Duodenal mucosa (tissue), 2 donors: ENCODE measurements around the gene PVRIG.
A peak's percentile ranks its signal among the peaks of the same experiment; 100 is the strongest.
"Not testable (repeated sequence)": the region's sequence is repeated elsewhere in the genome, so short reads cannot be mapped to it uniquely, and the experiment has no call there.

Experiments
- H3K27ac ChIP-seq: one replicate; pipeline ENCODE4 v1.7.0; 2013; ENCODE audit warnings: low read depth, low read length
- H3K27me3 ChIP-seq, 2 donors: one replicate each; pipeline ENCODE4 v1.7.0; 2013; ENCODE audit warnings: low read length in 2 of 2, control low read depth in 1 of 2; ENCODE audit not compliant: insufficient read depth in 2 of 2, control insufficient read depth in 1 of 2
- H3K36me3 ChIP-seq, 2 donors: one replicate each; pipeline ENCODE4 v1.7.0; 2013; ENCODE audit warnings: low read length in 2 of 2, control low read depth in 1 of 2; ENCODE audit not compliant: insufficient read depth in 2 of 2, control insufficient read depth in 1 of 2
- H3K4me1 ChIP-seq, 2 donors: one replicate each; pipeline ENCODE4 v1.7.0; 2013; ENCODE audit warnings: low read length in 2 of 2, control low read depth in 1 of 2; ENCODE audit not compliant: insufficient read depth in 2 of 2, control insufficient read depth in 1 of 2
- H3K4me3 ChIP-seq, 2 donors: one replicate each; pipeline ENCODE4 v1.7.0; 2013; ENCODE audit warnings: low read length in 2 of 2, low read depth in 1 of 2
- H3K9ac ChIP-seq, 2 donors: one replicate each; pipeline ENCODE4 v1.7.0; 2013; ENCODE audit warnings: low read length in 2 of 2, low read depth in 1 of 2
- H3K9me3 ChIP-seq, 2 donors: one replicate each; pipeline ENCODE4 v1.7.0; 2013; ENCODE audit warnings: low read length in 2 of 2, control low read depth in 1 of 2; ENCODE audit not compliant: control insufficient read depth in 1 of 2

The PVRIG gene

GRCh38 chr7:100195222-100195621 lies 24.5 kb upstream of the PVRIG start:
- Histone ChIP-seq H3K36me3 (no peaks in the 10 kb centered on the region), H3K27me3 (no peaks in the 10 kb centered on the region), H3K9ac (no peak overlapping the region), H3K27ac (no peak overlapping the region), H3K9me3 (no peaks in the 10 kb centered on the region), H3K4me3 (no peak overlapping the region), H3K4me1 (peaks cover 1 to 2% of the 10 kb centered on the region in 2 donors)

DNA sequence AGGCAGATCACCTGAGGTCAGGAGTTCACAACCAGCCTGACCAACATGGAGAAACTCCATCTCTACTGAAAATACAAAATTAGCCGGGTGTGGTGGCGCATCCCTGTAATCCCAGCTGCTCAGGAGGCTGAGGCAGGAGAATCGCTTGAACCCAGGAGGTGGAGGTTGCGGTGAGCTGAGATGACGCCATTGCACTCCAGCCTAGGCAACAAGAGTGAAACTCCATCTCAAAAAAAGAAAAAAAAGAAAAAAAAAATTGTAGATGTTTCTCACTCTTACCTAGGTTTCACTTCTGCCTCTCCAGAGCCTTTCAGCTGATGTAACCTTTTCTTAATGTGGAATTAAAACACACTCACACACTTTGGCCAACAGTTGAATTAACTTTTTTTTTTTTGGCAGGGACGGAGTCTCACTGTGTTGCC lies 23.8 kb upstream of the PVRIG start:
- not testable (repeated sequence) for H3K27ac ChIP-seq, H3K9ac ChIP-seq, H3K4me1 ChIP-seq, H3K9me3 ChIP-seq, H3K27me3 ChIP-seq, H3K36me3 ChIP-seq, H3K4me3 ChIP-seq

DNA sequence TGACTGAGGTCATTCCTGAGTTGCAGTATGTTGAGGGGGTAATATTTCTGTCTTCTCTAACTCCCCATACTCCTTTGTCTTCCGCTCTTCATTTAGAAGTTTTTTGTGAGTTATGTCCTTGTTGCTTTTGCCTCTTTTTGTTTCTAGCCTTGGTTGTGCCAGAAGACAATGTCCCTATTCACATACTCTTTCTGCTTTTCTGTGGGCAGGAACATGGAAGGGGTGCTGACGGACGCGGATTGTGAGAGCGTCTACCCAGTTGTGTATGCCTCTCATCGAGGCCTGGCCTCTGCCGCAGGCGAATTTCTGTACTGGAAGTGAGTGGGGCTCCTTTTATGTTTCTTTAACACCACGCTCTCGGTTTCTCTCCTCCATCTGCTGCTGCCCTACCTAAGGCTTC lies 21.5 kb upstream of the PVRIG start:
- H3K27ac ChIP-seq, result no peak overlapping the region
- no peaks in the 10 kb centered on the region for H3K27me3 ChIP-seq
- peaks cover 6 to 10% of the 10 kb centered on the region in 2 donors for H3K4me1 ChIP-seq
- no peaks in the 10 kb centered on the region for H3K36me3 ChIP-seq
- H3K9ac ChIP-seq, result no peak overlapping the region
- H3K4me3 ChIP-seq, result no peak overlapping the region
- no peaks in the 10 kb centered on the region for H3K9me3 ChIP-seq

DNA sequence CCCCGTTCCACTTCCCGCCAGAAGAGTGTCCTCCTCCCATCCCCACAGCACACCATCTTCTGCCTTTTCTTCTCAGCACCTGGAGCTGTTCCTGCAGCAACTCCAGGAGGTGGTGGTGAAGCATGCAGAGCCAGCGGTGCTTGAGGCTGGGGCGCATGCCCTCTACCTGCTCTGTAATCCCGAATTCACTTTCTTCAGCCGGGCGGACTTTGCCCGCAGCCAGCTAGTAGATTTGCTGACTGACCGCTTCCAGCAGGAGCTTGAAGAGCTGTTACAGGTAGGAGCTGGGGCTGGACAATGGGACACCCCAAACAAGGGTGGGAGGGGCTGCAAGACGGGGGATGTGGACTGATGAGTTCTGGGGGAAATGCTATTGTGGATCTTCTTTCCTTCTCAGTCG lies 19.1 kb upstream of the PVRIG start:
- H3K9me3 ChIP-seq, result no peaks in the 10 kb centered on the region
- H3K9ac ChIP-seq, result no peak overlapping the region
- no peak overlapping the region for H3K4me3 ChIP-seq
- no peaks in the 10 kb centered on the region for H3K27me3 ChIP-seq
- H3K36me3 ChIP-seq, result no peaks in the 10 kb centered on the region
- no peak overlapping the region for H3K27ac ChIP-seq
- peaks cover 6 to 10% of the 10 kb centered on the region in 2 donors for H3K4me1 ChIP-seq

GRCh38 chr7:100204454-100204853 lies 15.3 kb upstream of the PVRIG start:
- no peak overlapping the region for H3K27ac ChIP-seq
- no peaks in the 10 kb centered on the region for H3K36me3 ChIP-seq
- H3K4me3 ChIP-seq, result no peak overlapping the region
- H3K9me3 ChIP-seq, result no peaks in the 10 kb centered on the region
- peaks cover 0 to 2% of the 10 kb centered on the region in 2 donors for H3K27me3 ChIP-seq
- peaks cover 17 to 21% of the 10 kb centered on the region in 2 donors for H3K4me1 ChIP-seq
- no peak overlapping the region for H3K9ac ChIP-seq

- Histone ChIP-seq H3K4me3 (peak overlapping the region; percentile 1 to 18), H3K27me3 (peaks cover 0 to 2% of the 10 kb centered on the region in 2 donors), H3K9me3 (no peaks in the 10 kb centered on the region), H3K27ac (no peak overlapping the region), H3K36me3 (no peaks in the 10 kb centered on the region), H3K9ac (no peak overlapping the region), H3K4me1 (peaks cover 26 to 27% of the 10 kb centered on the region in 2 donors)
Measured at GRCh38 chr7:100208911-100209408, 10.8 kb upstream of the PVRIG start.

DNA sequence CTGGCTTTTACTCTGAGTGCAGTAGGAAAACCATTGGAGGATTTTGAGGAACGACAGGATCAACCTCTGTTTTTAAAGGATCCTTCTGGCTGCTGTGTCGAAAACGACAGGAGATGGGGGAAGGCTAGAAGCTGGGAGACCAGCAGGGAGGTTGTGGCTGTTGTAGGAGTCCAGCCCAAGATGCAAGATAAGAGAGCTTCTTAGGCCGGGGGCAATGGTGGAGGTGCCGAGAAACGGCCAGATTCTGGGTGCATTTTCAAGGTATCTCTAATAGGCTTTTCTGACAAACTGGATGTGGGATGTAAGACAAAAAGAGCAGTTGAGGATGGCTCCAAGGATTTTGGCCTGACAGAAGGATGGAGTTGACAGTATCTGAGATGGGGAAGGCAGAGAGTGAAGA lies 10.3 kb upstream of the PVRIG start:
- H3K27me3 ChIP-seq, result peaks cover 0 to 2% of the 10 kb centered on the region in 2 donors
- no peak overlapping the region for H3K27ac ChIP-seq
- no peaks in the 10 kb centered on the region for H3K36me3 ChIP-seq
- peak overlapping the region; percentile 1 to 18 for H3K4me3 ChIP-seq
- H3K9ac ChIP-seq, result no peak overlapping the region
- H3K4me1 ChIP-seq, result peaks cover 26 to 27% of the 10 kb centered on the region in 2 donors
- no peaks in the 10 kb centered on the region for H3K9me3 ChIP-seq

DNA sequence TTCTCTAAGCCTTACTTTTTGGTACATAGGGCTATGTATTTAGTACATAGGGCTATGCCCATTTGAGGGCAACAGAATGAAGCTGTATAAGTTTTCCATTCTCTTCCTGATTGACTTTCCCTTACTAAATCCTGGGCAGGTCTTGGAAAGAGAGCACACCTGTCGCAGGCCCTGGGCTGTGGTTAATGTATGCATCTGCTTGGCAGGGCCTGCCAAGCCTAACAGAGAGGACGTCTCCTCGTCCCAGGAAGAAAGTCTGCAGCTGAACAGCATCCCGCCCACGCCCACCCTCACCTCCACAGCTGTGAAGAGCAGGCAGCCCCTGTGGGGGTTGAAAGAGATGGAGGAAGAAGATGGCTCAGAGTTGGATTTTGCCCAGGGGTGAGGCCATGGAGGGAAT lies 8.9 kb upstream of the PVRIG start:
- H3K4me1 ChIP-seq, result peaks cover 26 to 27% of the 10 kb centered on the region in 2 donors
- H3K9ac ChIP-seq, result no peak overlapping the region
- H3K4me3 ChIP-seq, result no peak overlapping the region
- H3K9me3 ChIP-seq, result no peaks in the 10 kb centered on the region
- no peaks in the 10 kb centered on the region for H3K36me3 ChIP-seq
- H3K27ac ChIP-seq, result no peak overlapping the region
- H3K27me3 ChIP-seq, result peaks cover 0 to 2% of the 10 kb centered on the region in 2 donors

DNA sequence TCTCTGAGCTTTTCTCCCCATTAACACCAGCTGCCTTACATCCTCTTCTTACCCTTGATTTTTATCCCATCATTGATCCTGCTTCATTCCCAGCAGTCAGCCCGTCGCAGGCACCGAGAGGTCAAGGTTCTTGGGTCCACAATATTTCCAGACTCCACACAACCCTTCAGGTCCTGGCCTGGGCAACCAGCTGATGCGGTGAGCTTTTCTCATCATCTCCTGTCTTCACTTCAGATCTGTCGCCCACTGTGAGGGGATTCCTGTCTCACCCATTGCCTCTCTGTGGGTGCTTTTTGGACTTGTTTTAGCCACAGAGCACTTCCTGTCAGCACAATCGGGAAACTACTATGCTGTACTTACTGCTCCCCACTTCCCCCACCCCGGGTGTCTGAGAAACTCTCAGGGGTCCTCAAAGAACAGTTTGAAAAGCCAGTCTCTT lies 8.4 kb upstream of the PVRIG start:
- H3K9ac ChIP-seq, result no peak overlapping the region
- no peak overlapping the region for H3K27ac ChIP-seq
- peaks cover 0 to 2% of the 10 kb centered on the region in 2 donors for H3K27me3 ChIP-seq
- H3K36me3 ChIP-seq, result no peaks in the 10 kb centered on the region
- H3K4me3 ChIP-seq, result no peak overlapping the region
- peaks cover 26 to 27% of the 10 kb centered on the region in 2 donors for H3K4me1 ChIP-seq
- H3K9me3 ChIP-seq, result no peaks in the 10 kb centered on the region

DNA sequence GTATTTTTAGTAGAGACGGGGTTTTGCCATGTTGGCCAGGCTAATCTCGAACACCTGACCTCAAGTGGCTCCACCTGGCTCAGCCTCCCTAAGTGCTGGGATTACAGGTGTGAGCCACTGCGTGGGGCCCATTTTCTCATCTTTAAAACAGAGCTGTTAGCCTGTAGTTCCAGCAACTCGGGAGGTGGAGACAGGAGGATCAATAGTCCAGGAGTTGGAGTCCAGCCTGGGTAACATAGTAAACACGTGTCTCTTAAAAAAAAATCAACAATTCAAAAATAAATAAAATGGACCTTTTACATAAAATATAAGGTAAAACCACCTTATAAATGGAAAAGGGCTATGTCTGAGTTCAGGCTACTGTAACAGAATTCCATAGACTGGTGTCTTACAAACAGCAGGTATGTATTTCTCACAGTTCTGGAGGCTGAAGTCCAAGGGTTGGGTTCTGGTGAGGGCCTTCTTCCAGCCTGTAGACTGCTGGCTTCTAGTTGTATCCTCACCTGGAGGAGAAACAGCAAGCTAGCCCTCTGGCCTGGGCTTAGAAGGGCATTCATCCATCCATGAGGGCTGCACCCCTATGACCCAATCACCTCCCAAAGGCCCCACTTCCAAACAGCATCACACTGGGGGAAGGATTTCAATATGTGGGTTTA lies 7.0 kb upstream of the PVRIG start:
- Histone ChIP-seq H3K4me1 (peaks cover 26 to 31% of the 10 kb centered on the region in 2 donors), H3K9ac (no peak overlapping the region), H3K27ac (no peak overlapping the region)

More for the DNA sequence above, 7.0 kb upstream of the PVRIG start:
- Histone ChIP-seq H3K9me3 (no peaks in the 10 kb centered on the region), H3K4me3 (no peak overlapping the region), H3K27me3 (peaks cover 0 to 2% of the 10 kb centered on the region in 2 donors), H3K36me3 (no peaks in the 10 kb centered on the region)
